Epidermal melanocyte (primary cell): ENCODE results near the gene PRR20A.
"Not testable (repeated sequence)": the region's sequence is repeated elsewhere in the genome, so short reads cannot be mapped to it uniquely, and the experiment has no call there.

Source experiments
- DNase-seq: peaks from one replicate; pipeline ENCODE4 v3.0.0; 2011; ENCODE audit warnings: low spot score; ENCODE audit not compliant: insufficient read length

PRR20A gene

GRCh38 chr13:57140235-57140968, at the start of gene PRR20A:
PRR20A (plus strand) TSS chr13:57140918; CDS start chr13:57141305, 387 bp downstream.
- not testable (repeated sequence) for DNase-seq

GRCh38 chr13:57114945-57115344, 25.8 kb upstream of the PRR20A start:
- DNase-seq = no peak

GRCh38 chr13:57123681-57124080, 17.0 kb upstream of the PRR20A start:
- DNase-seq = no peak

- no peak for DNase-seq
Measured at GRCh38 chr13:57128909-57129308, 11.8 kb upstream of the PRR20A start.

GRCh38 chr13:57136093-57136492, 4.6 kb upstream of the PRR20A start:
- no peak for DNase-seq

- no peak for DNase-seq
Measured at GRCh38 chr13:57137585-57137984, 3.1 kb upstream of the PRR20A start.

- DNase-seq = no peak
Measured at GRCh38 chr13:57138988-57139387, 1.7 kb upstream of the PRR20A start.

- not testable (repeated sequence) for DNase-seq
Measured at GRCh38 chr13:57139781-57140180, 937 bp upstream of the PRR20A start.

- DNase-seq = not testable (repeated sequence)
Measured at GRCh38 chr13:57147188-57147587, 6.5 kb downstream of the PRR20A start, which contains the start of gene PRR20B. PRR20B (plus strand) TSS chr13:57147488; CDS start chr13:57147875, 387 bp downstream.

GRCh38 chr13:57148106-57148505, 7.4 kb downstream of the PRR20A start:
- not testable (repeated sequence) for DNase-seq

GRCh38 chr13:57153761-57154160, 13.0 kb downstream of the PRR20A start, which contains the start of gene PRR20C:
PRR20C (plus strand) TSS chr13:57154061; CDS start chr13:57154448, 387 bp downstream.
- not testable (repeated sequence) for DNase-seq

- not testable (repeated sequence) for DNase-seq
Measured at GRCh38 chr13:57160332-57160731, 19.6 kb downstream of the PRR20A start, which contains the start of gene PRR20D. PRR20D (plus strand) TSS chr13:57160632; CDS start chr13:57161019, 387 bp downstream.

GRCh38 chr13:57166897-57167296, 26.2 kb downstream of the PRR20A start, which contains the start of gene PRR20E:
PRR20E (plus strand) TSS chr13:57167197; CDS start chr13:57167584, 387 bp downstream.
- DNase-seq = not testable (repeated sequence)

- DNase-seq = no peak
Measured at GRCh38 chr13:57191667-57192066, 50.9 kb downstream of the PRR20A start.
